ENCODE data around the gene UBLCP1. TPM values are rescaled to one million over a fixed set of nuclear protein-coding genes. Genes with fewer than 3 reads are reported as not detected.
"Not testable (repeated sequence)": the region's sequence is repeated elsewhere in the genome, so short reads cannot be mapped to it uniquely, and the experiment has no call there.

Gene UBLCP1
- polyA plus RNA-seq, 2 of the 4 experiments (the other 2 are of a cell fraction): 36.5 to 64.8 TPM

DNA sequence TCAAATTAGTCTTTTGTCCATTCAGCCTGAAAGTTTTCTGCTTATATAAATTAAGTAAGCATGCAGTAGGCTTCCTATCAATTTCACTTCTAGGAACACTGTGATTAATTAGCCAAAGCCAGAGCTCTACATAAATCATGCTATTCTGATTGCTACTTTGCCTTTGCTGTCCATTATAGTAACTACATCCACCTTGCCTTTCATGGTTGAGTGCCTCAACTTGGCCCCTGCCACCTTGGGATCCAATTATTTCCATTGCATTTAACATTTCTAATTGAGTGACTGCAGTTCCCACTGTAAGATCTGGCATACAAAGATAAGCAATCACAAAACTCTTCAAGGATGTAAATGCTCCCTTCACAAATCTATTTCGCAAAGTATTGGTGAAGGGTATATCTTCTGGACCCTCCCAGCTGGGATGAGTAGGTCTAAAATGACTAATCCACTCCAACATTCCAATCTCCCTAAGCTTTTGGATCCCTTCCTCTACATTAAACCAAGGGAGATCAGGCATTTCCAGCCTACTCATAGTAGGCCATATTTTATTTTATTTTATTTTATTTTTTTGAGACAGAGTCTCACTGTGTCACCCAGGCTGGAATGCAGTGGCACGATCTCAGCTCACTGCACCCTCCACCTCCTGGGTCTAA lies 27.1 kb upstream of the UBLCP1 start:
- CTCF ChIA-PET: interaction anchor here (1.1 to 1.2 kb wide), 2 partner anchors 36 to 81 kb away, joined by 5 read pairs; no protein-coding TSS in a partner anchor
- H3K4me3 ChIP-seq; FAIRE-seq; H3K4me2 ChIP-seq; ATAC-seq; H3K9me3 ChIP-seq; DNase-seq (ENCODE audit: low read depth in 1 of 2, low spot score in 1 of 2); H3K27ac ChIP-seq; POLR2A ChIA-PET: not testable (repeated sequence)
- H3K4me1 ChIP-seq: peaks cover 23% of the 10 kb centered on the region
- WGBS (ENCODE audit: missing lambda C conversion rate): 92% methylated on average over 2 of the region's 2 CpGs

DNA sequence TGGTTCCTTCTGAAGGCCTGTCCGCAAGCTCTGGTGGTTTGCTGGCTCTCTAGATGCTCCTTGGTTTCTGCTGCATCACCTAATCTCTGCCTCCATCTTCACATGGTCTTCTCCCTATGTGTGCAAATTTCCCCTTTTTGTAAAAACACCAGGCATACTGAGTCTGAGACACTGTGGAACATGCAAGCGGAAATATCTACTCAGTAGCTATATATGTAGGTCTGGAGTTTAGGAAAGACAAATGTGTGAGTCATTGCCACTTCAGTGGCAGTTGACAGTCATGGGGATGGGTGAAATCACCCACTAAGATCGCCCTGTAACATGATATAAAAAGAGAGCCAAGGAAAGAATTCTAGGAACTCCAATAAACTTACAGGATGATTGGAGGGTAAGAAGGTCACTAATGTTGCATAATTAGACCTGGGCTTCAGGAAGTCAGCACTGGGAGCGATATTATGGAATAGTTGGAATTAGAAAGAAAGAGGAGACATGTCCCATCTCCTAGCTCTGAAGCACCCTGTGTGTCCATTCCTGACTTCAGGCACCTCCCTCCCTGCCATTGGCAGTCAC lies 22.7 kb upstream of the UBLCP1 start:
- H3K27ac ChIP-seq: peak overlapping the region; percentile 67 to 77
- ATAC-seq (peak; percentile 96 to 97), FAIRE-seq (peak; percentile 65), DNase-seq (ENCODE audit: low read depth in 1 of 2, low spot score in 1 of 2) (peak; percentile 65 to 79)
- H3K4me3 ChIP-seq: no peak overlapping the region
- POLR2A ChIA-PET: interaction anchor here (1.3 kb wide), 1 partner anchor 33 kb away, joined by 6 read pairs; no protein-coding TSS in a partner anchor
- CTCF ChIA-PET: interaction anchor here (1.0 to 1.2 kb wide), 2 partner anchors 34 to 76 kb away, joined by 3 read pairs; no protein-coding TSS in a partner anchor
- 27% methylated on average over 4 of the region's 4 CpGs for WGBS (ENCODE audit: missing lambda C conversion rate)
- H3K4me2 ChIP-seq: peak overlapping the region; percentile 60
- no peaks in the 10 kb centered on the region for H3K9me3 ChIP-seq
- peak; percentile 78; the same call in 1 of the 2 replicates for TF ChIP-seq GATA3 (IDR thresholded peaks at IDR 0.05; ENCODE audit: borderline replicate concordance)
- peak; percentile 64 for TF ChIP-seq FOSL2 (IDR thresholded peaks at IDR 0.05)
- peak; percentile 89 for TF ChIP-seq FOSL2 (CRISPR knock-in tag; IDR thresholded peaks at IDR 0.05)
- TF ChIP-seq, protein P1, sequence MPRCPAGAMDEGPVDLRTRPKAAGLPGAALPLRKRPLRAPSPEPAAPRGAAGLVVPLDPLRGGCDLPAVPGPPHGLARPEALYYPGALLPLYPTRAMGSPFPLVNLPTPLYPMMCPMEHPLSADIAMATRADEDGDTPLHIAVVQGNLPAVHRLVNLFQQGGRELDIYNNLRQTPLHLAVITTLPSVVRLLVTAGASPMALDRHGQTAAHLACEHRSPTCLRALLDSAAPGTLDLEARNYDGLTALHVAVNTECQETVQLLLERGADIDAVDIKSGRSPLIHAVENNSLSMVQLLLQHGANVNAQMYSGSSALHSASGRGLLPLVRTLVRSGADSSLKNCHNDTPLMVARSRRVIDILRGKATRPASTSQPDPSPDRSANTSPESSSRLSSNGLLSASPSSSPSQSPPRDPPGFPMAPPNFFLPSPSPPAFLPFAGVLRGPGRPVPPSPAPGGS (IDR thresholded peaks at IDR 0.05): 0 out of 3 replicates have a peak, but pooled peaks have one; percentile 48
- no peak for TF ChIP-seq BHLHE40 (IDR thresholded peaks at IDR 0.05; ENCODE audit: low read depth, low read length)
- TF ChIP-seq RAD21 (conservative IDR thresholded peaks at IDR 0.05 in 1 of 2, IDR thresholded peaks at IDR 0.05 in 1 of 2): 0 out of 5 replicates have a peak, but pooled peaks of 1 of the 2 experiments have one; percentile 24
- TF ChIP-seq EP300 (IDR thresholded peaks at IDR 0.05): peak; percentile 72 to 77; a peak in 3 of 5 replicates
- 0 out of 2 replicates have a peak, but pooled peaks have one; percentile 5 for TF ChIP-seq NFE2L2 (conservative IDR thresholded peaks at IDR 0.05; ENCODE audit: low read length)
- TF ChIP-seq JUNB (IDR thresholded peaks at IDR 0.05): peak; percentile 91
- TF ChIP-seq RNF2 (IDR thresholded peaks at IDR 0.05; ENCODE audit: borderline replicate concordance, low read depth): no peak
- TF ChIP-seq, protein P2, sequence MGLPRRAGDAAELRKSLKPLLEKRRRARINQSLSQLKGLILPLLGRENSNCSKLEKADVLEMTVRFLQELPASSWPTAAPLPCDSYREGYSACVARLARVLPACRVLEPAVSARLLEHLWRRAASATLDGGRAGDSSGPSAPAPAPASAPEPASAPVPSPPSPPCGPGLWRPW (IDR thresholded peaks at IDR 0.05): 0 out of 2 replicates have a peak, but pooled peaks have one; percentile 22
- TF ChIP-seq SMC3 (IDR thresholded peaks at IDR 0.05): peak; percentile 28; the same call in 1 of the 3 replicates
- TF ChIP-seq, protein P3, sequence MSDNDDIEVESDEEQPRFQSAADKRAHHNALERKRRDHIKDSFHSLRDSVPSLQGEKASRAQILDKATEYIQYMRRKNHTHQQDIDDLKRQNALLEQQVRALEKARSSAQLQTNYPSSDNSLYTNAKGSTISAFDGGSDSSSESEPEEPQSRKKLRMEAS (IDR thresholded peaks at IDR 0.05): 0 out of 2 replicates have a peak, but pooled peaks have one; percentile 25
- TF ChIP-seq CEBPB (IDR thresholded peaks at IDR 0.05): peak; percentile 78 to 91; a peak in 3 of 4 replicates
- peak; percentile 68 to 87; a peak in 2 of 5 replicates for TF ChIP-seq JUN (IDR thresholded peaks at IDR 0.05)
- no peak for TF ChIP-seq MAFK (IDR thresholded peaks at IDR 0.05; ENCODE audit: partially characterized antibody)
- H3K4me1 ChIP-seq: peaks cover 24% of the 10 kb centered on the region

DNA sequence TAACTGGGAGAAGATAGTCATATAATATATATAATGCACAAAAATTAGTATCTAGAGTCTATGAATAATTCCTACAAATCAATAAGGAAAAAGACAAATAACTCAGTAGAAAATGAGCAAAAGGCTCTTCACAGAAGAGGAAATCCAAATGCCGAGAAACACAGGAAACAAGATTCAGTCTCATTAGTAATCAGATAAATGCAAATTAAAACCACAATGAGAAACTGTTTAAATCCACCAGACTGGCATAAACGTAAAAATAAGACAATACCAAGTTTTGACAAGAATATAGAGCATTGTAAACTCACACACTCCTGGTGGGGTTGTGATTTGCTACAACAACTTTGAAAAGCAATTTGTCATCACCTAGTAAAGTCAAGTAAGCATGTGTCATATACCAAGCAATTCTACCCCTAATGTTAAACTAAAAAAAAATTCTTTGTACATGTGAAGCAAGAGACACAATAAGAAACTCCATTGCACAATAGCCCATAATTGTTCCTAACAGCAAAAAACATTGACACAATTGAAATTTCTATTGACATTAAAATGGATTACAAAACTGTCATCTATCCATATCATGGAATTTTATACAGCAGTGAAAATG lies 21.0 kb upstream of the UBLCP1 start:
- Histone ChIP-seq H3K27ac (peak overlapping the region in 1 of 2 experiments; percentile 15; a peak in 1 of 6 replicates), H3K4me2 (no peak overlapping the region), H3K4me3 (no peak overlapping the region), H3K9me3 (no peaks in the 10 kb centered on the region), H3K4me1 (peaks cover 24% of the 10 kb centered on the region)
- ChIA-PET POLR2A (no interaction called here), CTCF (no interaction called here)
- TF ChIP-seq POLR2A (IDR thresholded peaks at IDR 0.05; ENCODE audit: low read length): no peak
- TF ChIP-seq CEBPB (IDR thresholded peaks at IDR 0.05): peak; percentile 7 to 39; a peak in 2 of 4 replicates
- ATAC-seq: no peak
- 76% methylated on average over 2 of the region's 2 CpGs for WGBS (ENCODE audit: missing lambda C conversion rate)
- no peak for FAIRE-seq
- DNase-seq (ENCODE audit: low read depth in 1 of 2, low spot score in 1 of 2): no peak
